GM19193 (cell line): ENCODE data around the gene IRF2BP2.

ENCODE experiments used
- POLR2A ChIP-seq: IDR thresholded peaks from 4 replicates; pipeline ENCODE4 v1.6.1; 2011; ENCODE audit not compliant: insufficient read depth, insufficient read length; ENCODE audit errors: extremely low read depth

IRF2BP2 gene

DNA sequence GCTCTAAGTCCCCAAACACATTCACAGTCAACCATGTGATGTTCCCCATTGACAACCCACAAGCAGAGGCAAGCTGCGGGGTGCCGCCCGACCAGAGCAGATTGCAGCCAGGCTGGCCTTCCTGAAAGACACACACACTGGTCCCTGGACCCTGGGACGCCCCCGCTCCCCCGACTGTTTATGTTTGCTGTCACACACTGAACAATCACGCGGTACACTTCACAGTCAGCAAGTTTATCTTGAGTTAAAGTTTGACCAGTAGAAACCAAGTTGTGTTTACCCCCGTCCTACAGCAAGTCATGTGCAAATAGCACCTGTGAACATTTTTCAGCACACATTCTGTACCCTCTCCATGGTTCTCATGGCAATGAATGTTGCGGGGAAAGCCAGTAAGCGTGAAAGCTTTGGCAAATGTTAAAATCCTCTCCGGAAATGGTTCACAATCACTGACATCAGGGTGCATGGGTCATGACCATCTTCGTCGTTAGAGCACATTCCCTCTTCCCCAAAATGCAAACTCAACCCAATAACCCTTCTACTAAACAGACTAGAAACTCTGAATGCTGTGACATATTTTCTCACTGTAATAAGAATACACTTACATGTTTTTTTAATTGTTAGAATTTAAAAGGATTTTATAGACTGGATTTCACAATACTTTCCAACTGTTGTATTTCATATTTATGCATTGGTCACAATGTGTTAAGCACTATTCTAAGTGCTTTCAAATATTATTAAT, 33.3 kb upstream of the IRF2BP2 start:
- no peak for TF ChIP-seq POLR2A

DNA sequence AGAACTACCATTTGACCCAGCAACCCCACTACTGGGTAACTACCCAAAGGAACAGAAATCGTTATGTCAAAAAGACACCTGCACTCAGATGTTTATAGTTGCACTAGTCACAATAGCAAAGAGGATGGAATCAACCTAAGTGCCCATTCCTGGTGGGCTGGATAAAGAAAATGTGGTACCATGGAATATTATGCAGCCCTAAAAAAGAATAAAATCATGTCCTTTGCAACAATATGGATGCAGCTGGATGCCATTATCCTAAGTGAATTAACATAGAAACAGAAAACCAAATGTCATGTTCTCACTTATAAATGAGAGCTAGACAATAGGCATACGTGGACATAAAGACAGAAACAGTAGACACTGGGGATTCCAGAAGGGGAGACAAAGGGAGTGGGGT, 32.5 kb upstream of the IRF2BP2 start:
- no peak for TF ChIP-seq POLR2A

DNA sequence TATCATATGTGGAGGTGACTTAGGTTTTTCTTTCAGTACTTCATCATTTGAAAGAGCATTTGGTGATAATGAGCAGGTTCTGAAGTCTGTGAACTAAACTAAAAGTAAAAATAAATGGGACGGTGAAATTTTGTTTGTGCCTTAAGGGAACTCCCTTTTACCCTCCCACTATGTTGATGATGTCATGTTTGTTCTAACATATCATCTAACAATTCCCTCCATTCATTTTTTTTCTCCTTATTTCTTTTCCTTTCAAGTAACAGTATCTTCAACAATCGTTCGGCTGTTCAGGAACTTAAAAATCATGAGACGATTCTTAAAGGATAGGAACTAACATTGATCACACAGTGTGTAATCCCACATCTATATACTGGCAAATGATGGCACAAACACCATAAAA, 30.0 kb upstream of the IRF2BP2 start:
- TF ChIP-seq POLR2A: no peak

DNA sequence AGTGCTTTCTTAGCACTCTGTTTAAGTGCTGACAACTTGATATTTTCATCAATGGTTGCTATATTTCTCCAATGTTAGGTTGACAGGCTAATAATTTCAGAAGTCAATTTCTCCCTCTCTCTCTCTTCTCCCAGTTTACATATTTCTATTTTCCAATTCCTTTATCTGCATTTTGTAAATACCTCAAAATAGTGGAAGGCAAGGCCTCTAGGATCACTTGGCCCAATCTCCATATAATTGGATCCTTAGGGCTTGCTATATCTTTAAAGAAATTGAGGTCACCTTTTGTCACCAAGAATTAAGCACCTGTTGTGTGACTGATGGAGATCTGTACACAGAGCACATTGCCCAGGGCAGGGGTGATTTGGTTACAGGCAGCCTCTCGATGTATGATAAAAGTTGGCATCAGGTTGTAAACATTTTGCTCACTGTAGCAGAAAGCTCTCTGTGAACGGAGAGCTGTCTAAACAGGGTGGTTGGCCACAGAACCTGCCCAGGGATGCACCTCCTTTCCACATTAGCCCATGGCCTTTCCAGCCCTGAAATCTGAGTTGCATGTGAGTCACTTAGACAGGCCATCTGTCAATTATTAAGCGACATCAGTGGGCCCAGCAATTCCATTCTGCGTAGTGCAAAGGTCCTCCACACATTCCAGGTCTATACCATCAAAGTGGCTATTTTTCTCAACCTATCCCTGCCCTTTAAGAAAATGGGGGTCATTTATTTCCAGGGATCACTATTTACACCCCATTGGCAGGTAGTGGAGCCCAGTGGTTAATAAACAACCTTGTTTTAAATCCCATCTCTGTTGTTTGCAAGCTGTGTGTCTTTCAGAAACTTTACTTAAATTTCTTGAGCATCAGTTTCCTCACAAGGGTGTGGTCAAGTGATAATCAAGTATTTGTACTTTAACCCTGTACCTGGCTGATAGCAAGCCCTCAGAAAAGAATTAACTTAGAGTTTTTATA, 29.1 kb upstream of the IRF2BP2 start:
- no peak for TF ChIP-seq POLR2A

DNA sequence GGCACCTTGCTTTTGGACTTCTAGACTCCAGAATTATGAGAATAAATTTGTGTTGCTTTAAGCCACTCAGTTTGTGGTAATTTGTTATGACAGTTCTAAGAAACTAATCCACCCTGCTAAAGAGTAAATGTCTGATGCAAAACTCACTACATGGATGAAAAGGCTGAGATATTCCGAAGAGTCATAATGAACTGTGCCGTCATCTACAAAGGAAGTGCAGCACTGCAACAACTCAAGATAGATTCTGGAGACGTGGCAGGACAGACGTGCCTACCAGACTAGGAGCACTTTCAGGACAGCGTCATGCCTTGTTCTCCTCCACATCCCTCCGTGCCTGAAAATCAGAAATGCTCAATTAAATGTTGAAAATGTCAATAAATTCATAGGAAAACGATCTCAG, 24.4 kb upstream of the IRF2BP2 start:
- TF ChIP-seq POLR2A: no peak

DNA sequence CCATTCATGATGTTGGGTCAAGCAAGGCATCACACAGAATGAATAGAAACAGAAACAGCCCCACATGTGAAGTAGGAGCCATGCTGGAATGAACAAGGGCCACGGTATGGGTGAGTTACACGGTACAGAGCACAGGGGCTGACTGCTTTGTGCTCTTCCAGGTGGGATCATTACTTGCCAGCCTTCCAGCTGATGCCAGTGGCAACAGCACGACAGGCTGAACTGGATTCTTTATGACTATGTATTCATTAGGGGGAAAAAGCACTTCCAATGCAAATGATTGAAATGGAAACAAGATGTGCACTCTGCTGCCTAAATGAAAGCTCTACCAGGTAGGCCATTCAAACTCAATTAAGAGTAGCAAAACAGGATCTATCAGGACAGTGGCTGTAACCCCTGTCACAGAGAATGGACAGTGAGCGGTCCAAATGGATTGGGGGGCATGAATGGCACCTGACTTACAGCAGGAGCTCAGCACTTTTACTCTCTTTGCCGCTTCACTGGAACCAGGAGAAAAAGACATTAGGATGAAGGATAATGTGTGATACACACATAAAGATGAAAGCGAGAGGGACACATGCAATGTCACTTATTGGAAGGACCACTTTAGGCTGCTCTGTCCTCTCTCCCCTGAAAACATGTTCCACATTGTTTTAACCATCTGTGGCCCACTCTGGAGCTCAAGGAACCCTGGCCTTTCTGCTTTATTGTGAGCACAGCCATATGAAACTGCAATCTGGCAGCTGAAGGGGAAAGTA, 23.4 kb upstream of the IRF2BP2 start:
- no peak for TF ChIP-seq POLR2A

DNA sequence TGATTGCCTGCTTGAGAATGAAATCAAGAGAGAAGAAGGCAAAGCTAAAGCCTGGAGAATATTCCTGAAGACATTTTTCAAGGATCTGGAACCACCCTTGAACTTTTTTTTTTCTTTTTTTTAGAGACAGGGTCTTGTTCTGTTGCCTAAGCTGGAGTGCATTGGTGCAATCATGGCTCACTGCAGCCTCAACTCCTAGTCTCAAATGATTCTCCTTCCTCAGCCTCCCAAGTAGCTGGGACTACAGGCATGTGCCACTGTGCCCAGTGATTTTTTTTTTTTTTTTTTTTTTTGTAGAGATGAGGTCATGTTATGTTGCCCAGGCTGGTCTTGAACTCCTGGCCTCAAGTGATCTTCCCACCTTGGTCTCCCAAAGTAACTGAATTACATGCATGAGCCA, 22.2 kb upstream of the IRF2BP2 start:
- TF ChIP-seq POLR2A: no peak

DNA sequence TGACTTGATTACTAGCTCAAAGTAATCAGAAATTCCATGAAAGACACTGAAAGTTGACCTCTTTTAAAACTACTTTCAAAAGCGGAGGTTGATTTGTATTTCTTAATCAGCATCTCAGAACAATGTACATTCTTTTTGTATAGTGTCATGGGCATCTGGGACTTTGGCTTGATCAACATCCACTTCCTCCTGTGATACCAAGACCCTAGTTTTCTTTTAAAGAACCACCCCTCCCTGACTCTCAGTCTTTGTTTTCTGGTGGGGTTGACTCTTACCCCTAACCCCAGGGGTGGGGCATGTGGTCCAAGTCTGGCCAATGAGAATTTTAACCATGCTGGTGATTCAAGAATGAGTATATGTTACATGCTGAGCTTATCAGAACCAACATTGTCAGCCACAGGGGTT, 21.7 kb upstream of the IRF2BP2 start:
- no peak for TF ChIP-seq POLR2A

DNA sequence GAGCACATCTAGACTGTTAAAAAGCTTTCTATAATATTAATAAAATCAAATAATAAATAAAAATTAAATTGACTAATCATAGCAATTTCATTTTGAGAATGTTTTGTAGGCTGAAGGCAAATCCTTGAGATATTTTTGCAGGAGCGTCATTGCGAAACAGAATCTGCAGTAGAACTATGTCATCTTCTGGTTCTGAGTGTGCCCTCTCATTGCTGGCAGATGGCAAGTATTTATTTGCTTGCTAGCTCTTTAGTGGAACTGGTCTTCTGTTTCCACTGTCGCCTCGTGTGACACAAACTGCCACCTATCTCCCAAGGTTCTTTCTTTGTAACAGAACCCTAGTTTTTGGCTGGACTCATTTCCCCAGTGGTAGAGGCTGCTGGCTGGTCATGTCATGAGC, 19.0 kb upstream of the IRF2BP2 start:
- no peak for TF ChIP-seq POLR2A

DNA sequence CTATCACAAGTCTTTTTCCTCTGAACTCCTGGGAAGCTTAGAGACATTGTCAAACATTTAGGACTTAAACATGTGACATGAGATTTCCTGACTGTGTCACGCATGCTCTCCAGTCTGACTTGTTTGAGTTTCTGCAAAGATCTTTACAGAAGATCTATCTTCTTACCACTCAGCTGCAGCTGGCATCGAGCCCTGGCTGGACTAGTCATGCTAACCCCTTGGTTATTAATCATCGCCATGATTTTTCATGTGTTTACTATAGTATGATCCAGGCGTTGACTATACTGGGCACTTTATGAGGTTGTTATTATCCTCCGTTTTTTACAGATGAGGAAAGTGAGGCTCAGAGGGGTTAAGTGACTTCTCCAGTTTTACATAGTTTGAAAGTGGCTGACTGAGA, 18.1 kb upstream of the IRF2BP2 start:
- TF ChIP-seq POLR2A: no peak

DNA sequence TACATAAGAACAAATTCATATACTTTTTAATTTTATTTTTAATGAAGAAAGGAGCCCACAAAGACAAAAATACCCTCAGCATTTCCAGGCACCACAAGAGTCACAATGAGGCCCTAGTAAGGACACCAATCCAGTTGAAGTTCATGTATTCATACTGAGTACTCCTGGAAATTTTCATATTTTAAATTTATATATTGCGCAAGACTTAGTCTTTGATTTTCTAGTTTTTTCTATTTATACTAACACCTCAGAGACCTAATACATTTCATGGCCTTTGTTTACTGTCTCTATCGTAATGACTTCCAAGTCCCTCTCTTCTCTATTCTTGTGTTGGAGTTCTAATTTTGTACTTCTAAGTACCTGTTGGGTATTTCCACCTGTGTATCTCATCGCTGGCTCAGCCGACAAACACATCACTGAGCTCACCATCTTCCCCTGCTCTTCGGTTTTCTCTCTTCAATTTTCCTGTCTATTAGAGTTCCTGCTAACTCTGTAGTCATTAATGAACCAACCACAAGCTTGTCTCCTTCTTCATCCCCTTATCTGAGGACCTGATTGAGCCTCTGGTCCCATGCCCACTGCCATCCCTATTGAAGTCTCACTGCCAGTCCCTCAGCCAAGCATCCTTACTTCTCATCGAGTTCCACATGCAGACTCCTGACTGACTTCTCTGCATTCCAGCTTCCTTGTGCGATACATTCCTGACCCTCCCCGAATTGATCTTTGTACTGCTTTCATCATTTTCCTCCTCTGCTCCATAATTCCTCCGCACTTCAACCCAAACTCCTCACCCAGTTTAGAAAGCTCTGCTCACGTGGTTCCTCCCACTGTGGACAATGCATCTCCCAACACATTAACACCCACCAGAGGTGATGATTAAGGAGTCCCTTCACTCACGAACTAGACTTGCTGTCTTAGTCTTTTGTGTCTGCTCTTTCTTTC, 17.3 kb upstream of the IRF2BP2 start:
- no peak for TF ChIP-seq POLR2A

DNA sequence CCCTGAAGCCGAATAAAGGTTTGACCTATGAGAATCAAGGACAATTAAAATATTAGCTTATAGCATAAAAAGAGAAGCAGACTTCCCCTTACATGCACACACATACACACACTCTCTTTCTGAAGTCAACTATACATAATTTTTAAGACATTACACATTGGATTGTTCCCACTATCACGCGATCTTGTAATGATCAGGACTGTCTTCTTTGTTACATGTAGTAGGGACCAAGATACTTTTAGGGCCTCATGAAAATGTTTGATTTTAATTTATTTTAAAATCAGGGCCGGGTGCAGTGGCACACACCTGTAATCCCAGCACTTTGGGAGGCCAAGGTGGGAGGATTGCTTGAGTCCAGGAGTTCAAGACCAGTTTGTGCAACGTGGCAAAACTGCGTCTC, 16.4 kb upstream of the IRF2BP2 start:
- TF ChIP-seq POLR2A: no peak

DNA sequence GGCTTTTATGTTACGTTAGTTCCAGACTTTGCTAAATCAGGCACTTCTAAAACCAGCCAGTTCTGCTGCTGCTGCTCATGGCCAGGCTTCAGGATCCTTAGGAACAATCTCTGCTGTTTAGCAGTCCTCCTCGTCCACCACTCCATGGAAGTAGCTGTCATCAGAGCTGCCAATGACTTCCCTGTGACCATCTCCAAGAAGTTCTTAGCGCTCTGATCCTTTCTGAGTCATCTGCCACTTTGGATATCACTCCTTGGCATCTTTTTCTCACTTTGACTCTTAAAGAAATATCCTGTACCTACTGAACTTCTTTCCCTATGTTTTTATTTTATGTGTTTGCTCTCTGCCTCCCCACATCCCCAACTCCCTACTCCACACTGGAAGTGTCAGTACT, 14.7 kb upstream of the IRF2BP2 start:
- TF ChIP-seq POLR2A: no peak

DNA sequence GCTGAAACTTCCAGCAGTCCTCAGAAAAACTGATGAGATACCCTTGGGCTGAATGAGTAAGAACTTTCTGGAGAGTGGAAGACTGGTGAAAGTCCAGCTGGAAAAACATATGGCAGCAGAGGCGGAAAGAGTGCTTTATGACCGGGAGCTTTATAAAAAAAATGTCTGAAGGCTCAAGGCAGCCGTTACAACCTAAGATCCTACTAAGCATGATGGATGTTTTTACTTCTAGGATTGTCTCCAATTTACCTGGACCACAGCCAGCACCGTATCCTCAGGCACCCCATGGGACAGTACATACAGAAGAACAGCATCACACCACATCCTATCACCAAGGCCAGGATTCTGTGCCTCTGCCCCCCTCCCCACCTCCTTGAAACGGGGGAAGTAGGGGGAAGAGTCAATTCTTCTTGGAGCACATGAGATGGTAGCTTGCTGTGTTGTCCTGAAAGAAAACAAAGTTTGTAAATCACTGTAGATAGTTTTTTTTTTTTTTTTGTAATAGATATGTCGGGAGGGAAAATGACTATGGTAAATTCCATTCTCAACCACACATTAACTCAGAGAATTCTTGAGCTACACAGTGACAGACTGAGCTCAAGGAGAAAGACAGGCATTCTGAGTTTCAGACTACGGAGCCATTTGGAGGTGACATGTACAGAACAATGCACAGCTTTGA, 11.8 kb upstream of the IRF2BP2 start:
- TF ChIP-seq POLR2A: no peak

DNA sequence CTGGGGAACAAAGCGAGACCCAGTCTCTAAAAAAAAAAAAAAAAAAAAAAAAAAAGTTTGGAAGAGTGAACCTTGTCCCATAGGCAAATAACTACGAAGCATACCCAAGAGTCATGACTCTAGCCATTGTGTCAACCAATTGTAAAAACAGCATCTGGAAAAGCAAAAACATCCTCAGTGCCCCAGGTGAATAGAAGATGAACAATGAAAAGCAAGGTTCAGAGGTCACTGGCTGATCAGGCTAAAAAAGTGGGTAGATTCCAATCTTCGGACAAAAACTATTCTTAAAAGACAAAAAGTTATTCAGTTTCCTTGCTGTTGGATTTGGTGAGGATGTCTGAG, 11.1 kb upstream of the IRF2BP2 start:
- TF ChIP-seq POLR2A: no peak
